ENCODE data around the gene HDHD3. TPM values are rescaled to one million over a fixed set of nuclear protein-coding genes. Genes with fewer than 3 reads are reported as not detected.

The HDHD3 gene
- total RNA-seq, 1 experiment from 2014 or later = 11.6 TPM

Other genes with a start within 250 kb of the HDHD3 start
- gene SLC31A2, start 226.0 kb downstream of the HDHD3 start, total RNA-seq (2014; rRNA removed; shearing (Covaris generic); ENCODE audit: low replicate concordance) = 0.26 and 0.83 TPM in 2 replicates
- 23.5 and 65.1 TPM in 2 replicates for gene FKBP15, start 155.7 kb downstream of the HDHD3 start, total RNA-seq (2014; rRNA removed; shearing (Covaris generic); ENCODE audit: low replicate concordance)
- 8.7 and 13.5 TPM in 2 replicates for gene SLC31A1, start 155.4 kb downstream of the HDHD3 start, total RNA-seq (2014; rRNA removed; shearing (Covaris generic); ENCODE audit: low replicate concordance)
- 33.4 and 36.0 TPM in 2 replicates for gene CDC26, start 101.4 kb downstream of the HDHD3 start, total RNA-seq (2014; rRNA removed; shearing (Covaris generic); ENCODE audit: low replicate concordance)
- 22.2 and 24.4 TPM in 2 replicates for gene PRPF4, start 101.3 kb downstream of the HDHD3 start, total RNA-seq (2014; rRNA removed; shearing (Covaris generic); ENCODE audit: low replicate concordance)
- gene RNF183, start 73.6 kb downstream of the HDHD3 start, total RNA-seq (2014; rRNA removed; shearing (Covaris generic); ENCODE audit: low replicate concordance) = not detected in 2 replicates
- 0.56 and 1.0 TPM in 2 replicates for gene WDR31, start 36.7 kb downstream of the HDHD3 start, total RNA-seq (2014; rRNA removed; shearing (Covaris generic); ENCODE audit: low replicate concordance)
- gene BSPRY, start 27.4 kb downstream of the HDHD3 start, total RNA-seq (2014; rRNA removed; shearing (Covaris generic); ENCODE audit: low replicate concordance) = not detected in 2 replicates
- gene ALAD, start 24.3 kb upstream of the HDHD3 start, total RNA-seq (2014; rRNA removed; shearing (Covaris generic); ENCODE audit: low replicate concordance) = 18.1 and 21.0 TPM in 2 replicates
- 65.7 and 105 TPM in 2 replicates for gene POLE3, start 33.7 kb upstream of the HDHD3 start, total RNA-seq (2014; rRNA removed; shearing (Covaris generic); ENCODE audit: low replicate concordance)
- 0.82 and 2.2 TPM in 2 replicates for gene C9orf43, start 33.8 kb upstream of the HDHD3 start, total RNA-seq (2014; rRNA removed; shearing (Covaris generic); ENCODE audit: low replicate concordance)
- 1.3 and 5.0 TPM in 2 replicates for gene RGS3, start 86.7 kb upstream of the HDHD3 start, total RNA-seq (2014; rRNA removed; shearing (Covaris generic); ENCODE audit: low replicate concordance)